MV-4-11 (cell line): ENCODE results near the gene PLA2G7.
A peak's percentile ranks its signal among the peaks of the same experiment; 100 is the strongest.
"Not testable (repeated sequence)": the region's sequence is repeated elsewhere in the genome, so short reads cannot be mapped to it uniquely, and the experiment has no call there.

Experiments used
- DNase-seq: peaks from one replicate; lab custom pipeline; 2025; lab: John Stamatoyannopoulos, UW

The PLA2G7 gene

GRCh38 chr6:46748940-46749503, 13.8 kb upstream of the PLA2G7 start:
- DNase-seq, result no peak

- no peak for DNase-seq
These were observed 11.5 kb upstream of the PLA2G7 start, which contains the start of gene ANKRD66 for GRCh38 chr6:46746696-46747095. TSS of gene ANKRD66 (plus strand) at chr6:46746933. CDS start at chr6:46751949, 5,016 bp downstream.

GRCh38 chr6:46745973-46746372, 10.8 kb upstream of the PLA2G7 start:
- no peak for DNase-seq

- not testable (repeated sequence) for DNase-seq
These were observed 9.1 kb upstream of the PLA2G7 start for GRCh38 chr6:46744159-46744725.

- no peak for DNase-seq
These were observed 8.4 kb upstream of the PLA2G7 start for GRCh38 chr6:46743425-46744158.

- no peak for DNase-seq
These were observed 6.7 kb upstream of the PLA2G7 start for GRCh38 chr6:46741910-46742309.

GRCh38 chr6:46741482-46741881, 6.3 kb upstream of the PLA2G7 start:
- no peak for DNase-seq

- DNase-seq, result no peak
These were observed 1.7 kb upstream of the PLA2G7 start for GRCh38 chr6:46736906-46737305.

GRCh38 chr6:46735720-46736031, 501 bp upstream of the PLA2G7 start:
- no peak for DNase-seq

- DNase-seq, result no peak
These were observed 1.8 kb downstream of the PLA2G7 start for GRCh38 chr6:46733341-46733801.

GRCh38 chr6:46730921-46731461, 4.2 kb downstream of the PLA2G7 start:
- peak; percentile 59 for DNase-seq

GRCh38 chr6:46729787-46730326, 5.3 kb downstream of the PLA2G7 start:
- no peak for DNase-seq

- DNase-seq, result no peak
These were observed 14.8 kb downstream of the PLA2G7 start for GRCh38 chr6:46720401-46720800.

GRCh38 chr6:46719099-46719498, 16.1 kb downstream of the PLA2G7 start:
- no peak for DNase-seq

GRCh38 chr6:46715141-46715540, 20.0 kb downstream of the PLA2G7 start:
- DNase-seq, result peak; percentile 49

GRCh38 chr6:46711491-46711890, 23.7 kb downstream of the PLA2G7 start:
- DNase-seq, result no peak

GRCh38 chr6:46706464-46706863, 28.7 kb downstream of the PLA2G7 start:
- DNase-seq, result no peak

- DNase-seq, result peak; percentile 54
These were observed 30.6 kb downstream of the PLA2G7 start for GRCh38 chr6:46704562-46704961.

GRCh38 chr6:46699970-46700369, 35.2 kb downstream of the PLA2G7 start:
- no peak for DNase-seq

- DNase-seq, result no peak
These were observed 44.2 kb downstream of the PLA2G7 start for GRCh38 chr6:46690911-46691451.

GRCh38 chr6:46690141-46690755, 44.9 kb downstream of the PLA2G7 start:
- no peak for DNase-seq

- DNase-seq, result no peak
These were observed 45.5 kb downstream of the PLA2G7 start for GRCh38 chr6:46689657-46690056.
